ENCODE data around the gene COL18A1. TPM values are rescaled to one million over a fixed set of nuclear protein-coding genes. Genes with fewer than 3 reads are reported as not detected.
A peak's percentile ranks its signal among the peaks of the same experiment; 100 is the strongest.

The COL18A1 gene
- total RNA-seq, 1 donor from 2014 or later, result 61.1 TPM

DNA sequence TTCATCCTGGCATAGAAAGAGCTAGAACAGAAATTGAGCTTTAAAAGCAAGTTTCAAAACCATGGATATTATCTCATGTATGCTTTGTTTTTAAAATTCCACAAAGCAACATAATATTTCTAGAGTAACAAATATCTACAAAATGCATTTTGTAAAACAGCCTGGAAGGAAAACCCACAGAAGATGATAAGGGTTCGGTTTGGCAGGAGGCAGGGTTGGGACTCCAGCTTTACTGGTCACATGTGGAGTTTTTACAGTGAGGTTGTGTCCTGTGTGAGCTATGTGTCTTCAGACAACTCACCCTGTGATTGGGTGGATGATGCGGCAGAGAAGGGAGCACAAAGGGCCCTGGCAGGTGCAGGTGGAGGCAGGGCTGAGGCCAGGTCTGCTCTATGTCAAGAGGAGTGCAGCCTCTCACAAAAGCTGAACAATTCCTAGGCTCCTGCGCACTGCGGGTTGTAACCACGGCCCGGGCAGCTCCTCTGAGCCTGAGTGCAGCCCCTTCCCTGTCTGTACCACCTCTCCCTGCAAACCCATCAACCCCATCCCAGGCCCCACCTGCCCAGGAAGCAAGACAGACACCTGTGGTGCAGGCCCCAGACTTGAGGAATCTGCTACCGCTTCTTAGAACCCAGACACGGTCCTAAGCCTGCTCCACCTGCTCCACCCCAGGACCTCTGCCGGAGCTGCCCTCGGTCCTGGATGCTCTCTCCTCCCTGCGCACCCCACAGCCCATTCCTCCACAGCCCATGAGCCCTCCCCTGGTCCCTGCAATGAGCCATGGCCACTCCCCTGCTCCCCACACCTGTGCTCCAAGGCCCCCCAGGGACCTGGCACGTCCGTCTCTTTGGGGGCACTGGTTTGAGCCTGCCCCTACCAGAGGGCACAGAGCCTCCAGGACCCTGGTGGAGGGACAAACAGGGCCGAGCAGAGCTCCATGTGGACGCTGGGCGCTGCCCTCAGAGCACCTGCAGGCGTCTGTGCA lies 2.8 kb upstream of the COL18A1 start:
- H3K27ac Mint-ChIP-seq (ENCODE audit: unreplicated experiment), result no peak overlapping the region
- peaks cover 8% of the 10 kb centered on the region for H3K27me3 Mint-ChIP-seq (ENCODE audit: unreplicated experiment)
- peaks cover 3% of the 10 kb centered on the region for H3K36me3 Mint-ChIP-seq (ENCODE audit: low read depth, unreplicated experiment)
- no peaks in the 10 kb centered on the region for H3K9me3 Mint-ChIP-seq (ENCODE audit: unreplicated experiment)
- peaks cover 13% of the 10 kb centered on the region for H3K4me1 Mint-ChIP-seq (ENCODE audit: unreplicated experiment)
- TF ChIP-seq, protein P1, sequence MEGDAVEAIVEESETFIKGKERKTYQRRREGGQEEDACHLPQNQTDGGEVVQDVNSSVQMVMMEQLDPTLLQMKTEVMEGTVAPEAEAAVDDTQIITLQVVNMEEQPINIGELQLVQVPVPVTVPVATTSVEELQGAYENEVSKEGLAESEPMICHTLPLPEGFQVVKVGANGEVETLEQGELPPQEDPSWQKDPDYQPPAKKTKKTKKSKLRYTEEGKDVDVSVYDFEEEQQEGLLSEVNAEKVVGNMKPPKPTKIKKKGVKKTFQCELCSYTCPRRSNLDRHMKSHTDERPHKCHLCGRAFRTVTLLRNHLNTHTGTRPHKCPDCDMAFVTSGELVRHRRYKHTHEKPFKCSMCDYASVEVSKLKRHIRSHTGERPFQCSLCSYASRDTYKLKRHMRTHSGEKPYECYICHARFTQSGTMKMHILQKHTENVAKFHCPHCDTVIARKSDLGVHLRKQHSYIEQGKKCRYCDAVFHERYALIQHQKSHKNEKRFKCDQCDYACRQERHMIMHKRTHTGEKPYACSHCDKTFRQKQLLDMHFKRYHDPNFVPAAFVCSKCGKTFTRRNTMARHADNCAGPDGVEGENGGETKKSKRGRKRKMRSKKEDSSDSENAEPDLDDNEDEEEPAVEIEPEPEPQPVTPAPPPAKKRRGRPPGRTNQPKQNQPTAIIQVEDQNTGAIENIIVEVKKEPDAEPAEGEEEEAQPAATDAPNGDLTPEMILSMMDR (IDR thresholded peaks at IDR 0.05; ENCODE audit: unreplicated experiment), result no peak
- H3K4me3 Mint-ChIP-seq (ENCODE audit: unreplicated experiment), result no peak overlapping the region
- DNase-seq (ENCODE audit: low spot score), result no peak

DNA sequence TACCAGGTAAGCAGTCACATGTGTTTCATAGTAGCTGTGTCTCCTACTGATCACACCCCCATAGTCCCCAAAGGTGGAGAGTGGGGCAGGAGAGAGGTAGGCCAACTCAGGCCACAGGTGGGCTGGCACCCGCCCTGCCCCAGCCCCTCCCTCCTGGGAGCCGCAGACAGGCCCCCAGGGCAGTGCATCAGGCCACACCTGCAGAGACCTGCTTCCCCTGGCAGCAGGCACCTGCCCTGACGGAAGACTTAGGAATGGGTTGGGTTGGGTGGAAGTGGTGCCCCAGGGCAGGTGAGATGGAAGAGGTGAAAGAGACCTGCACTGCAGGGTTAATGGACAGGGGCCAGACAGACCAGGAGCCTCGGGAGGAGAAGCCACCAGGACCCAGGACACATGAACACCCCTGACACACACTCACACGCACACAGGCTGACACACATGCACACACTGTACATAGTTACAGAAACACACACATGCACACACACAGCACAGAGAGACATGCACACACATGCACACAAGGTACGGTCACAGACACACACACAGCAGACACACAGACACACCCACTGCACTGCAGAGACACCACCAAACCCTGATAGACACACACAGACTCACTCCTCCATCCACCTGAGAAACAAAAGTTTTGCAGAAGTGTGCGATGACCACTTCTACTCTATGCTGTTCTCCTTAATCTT lies 1.7 kb upstream of the COL18A1 start:
- DNase-seq (ENCODE audit: low spot score), result no peak
- TF ChIP-seq, protein P1 (IDR thresholded peaks at IDR 0.05; ENCODE audit: unreplicated experiment), result no peak
- Mint-ChIP-seq H3K36me3 (ENCODE audit: low read depth, unreplicated experiment) (peaks cover 3% of the 10 kb centered on the region), H3K27me3 (ENCODE audit: unreplicated experiment) (peaks cover 8% of the 10 kb centered on the region), H3K4me1 (ENCODE audit: unreplicated experiment) (peaks cover 18% of the 10 kb centered on the region), H3K27ac (ENCODE audit: unreplicated experiment) (no peak overlapping the region), H3K9me3 (ENCODE audit: unreplicated experiment) (no peaks in the 10 kb centered on the region), H3K4me3 (ENCODE audit: unreplicated experiment) (peak overlapping the region; percentile 91)

DNA sequence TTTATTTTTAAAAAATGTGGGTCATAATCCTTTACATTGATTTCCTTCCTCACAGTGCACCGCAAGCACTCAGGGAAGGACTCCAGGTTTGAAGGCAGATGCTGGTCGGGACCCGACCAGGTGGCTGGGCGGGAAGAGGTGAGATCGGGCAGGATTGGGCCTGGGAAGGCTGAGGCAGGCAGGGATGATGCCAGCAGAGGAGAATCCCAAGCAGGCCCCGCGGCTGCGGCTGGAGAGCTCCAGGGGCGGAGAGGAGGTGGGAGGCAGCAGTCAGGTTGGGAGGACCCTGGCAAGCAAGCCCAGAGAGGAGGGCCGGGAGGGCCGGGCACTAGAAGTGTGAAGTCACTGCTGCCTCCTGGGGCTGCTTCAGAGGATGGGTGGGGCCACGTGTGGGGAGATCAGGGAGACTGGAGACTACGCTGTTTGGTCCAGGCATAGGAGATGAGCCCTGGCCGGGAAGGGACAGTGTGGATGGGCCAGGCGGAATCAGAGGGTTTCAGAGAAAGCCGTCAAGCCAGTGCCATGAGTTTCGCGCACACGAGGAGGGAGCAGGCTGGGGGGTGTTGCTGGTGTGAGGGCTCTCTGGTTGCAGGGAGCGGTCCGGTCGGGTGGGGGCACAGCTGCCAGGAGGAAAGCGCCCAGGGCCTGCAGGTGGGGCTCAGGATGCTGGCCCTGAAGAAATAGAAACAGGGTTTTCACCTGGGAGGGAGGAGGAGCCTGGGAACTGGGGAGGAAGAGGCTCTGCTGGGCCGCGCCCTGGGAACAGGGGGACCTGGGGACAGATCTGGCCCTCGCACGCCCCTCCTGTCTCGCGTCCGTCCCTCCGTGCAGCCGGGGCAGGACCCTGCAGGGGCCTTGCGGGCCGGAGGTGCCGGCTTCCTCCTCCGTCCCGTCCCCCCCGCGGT lies 888 bp upstream of the COL18A1 start:
- Mint-ChIP-seq H3K27ac (ENCODE audit: unreplicated experiment) (no peak overlapping the region), H3K27me3 (ENCODE audit: unreplicated experiment) (peaks cover 8% of the 10 kb centered on the region), H3K9me3 (ENCODE audit: unreplicated experiment) (no peaks in the 10 kb centered on the region), H3K36me3 (ENCODE audit: low read depth, unreplicated experiment) (peaks cover 3% of the 10 kb centered on the region), H3K4me1 (ENCODE audit: unreplicated experiment) (peaks cover 18% of the 10 kb centered on the region), H3K4me3 (ENCODE audit: unreplicated experiment) (peak overlapping the region; percentile 91)
- TF ChIP-seq, protein P1 (IDR thresholded peaks at IDR 0.05; ENCODE audit: unreplicated experiment), result no peak
- peak; percentile 31 for DNase-seq (ENCODE audit: low spot score)

DNA sequence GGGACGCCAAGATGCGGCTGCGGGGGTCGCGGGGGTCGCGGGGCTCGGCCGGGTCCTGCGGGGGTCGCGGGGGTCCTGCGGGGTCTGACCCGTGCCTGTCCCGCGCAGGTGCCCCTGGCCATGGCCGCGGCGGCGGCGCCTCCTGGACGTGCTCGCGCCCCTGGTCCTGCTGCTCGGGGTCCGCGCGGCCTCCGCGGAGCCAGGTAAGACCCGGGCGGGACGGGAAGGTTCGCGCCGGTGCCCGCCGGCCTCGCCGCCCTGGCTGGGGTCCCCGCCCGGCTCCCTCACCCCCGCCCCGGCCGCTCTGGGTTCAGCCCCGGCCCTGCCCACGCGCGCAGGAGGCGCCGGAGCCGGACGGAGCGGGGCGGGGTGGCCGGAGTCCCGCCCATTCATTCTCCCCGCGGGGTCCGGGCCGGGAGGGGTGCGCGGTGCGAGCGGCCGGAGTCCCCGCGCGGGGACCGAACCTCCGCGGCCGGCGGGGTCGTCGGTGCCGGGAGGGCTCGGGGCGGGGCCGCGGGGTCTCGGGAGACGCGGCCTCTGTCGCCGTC lies 380 bp downstream of the COL18A1 start:
- H3K36me3 Mint-ChIP-seq (ENCODE audit: low read depth, unreplicated experiment), result peaks cover 3% of the 10 kb centered on the region
- TF ChIP-seq, protein P1 (IDR thresholded peaks at IDR 0.05; ENCODE audit: unreplicated experiment), result no peak
- H3K4me3 Mint-ChIP-seq (ENCODE audit: unreplicated experiment), result no peak overlapping the region
- peaks cover 18% of the 10 kb centered on the region for H3K4me1 Mint-ChIP-seq (ENCODE audit: unreplicated experiment)
- no peak overlapping the region for H3K27ac Mint-ChIP-seq (ENCODE audit: unreplicated experiment)
- H3K9me3 Mint-ChIP-seq (ENCODE audit: unreplicated experiment), result no peaks in the 10 kb centered on the region
- H3K27me3 Mint-ChIP-seq (ENCODE audit: unreplicated experiment), result peaks cover 8% of the 10 kb centered on the region
- peak; percentile 35 for DNase-seq (ENCODE audit: low spot score)

Measured in endothelial cell (in vitro differentiated cells).